ENCODE results near the gene SNX14.
A peak's percentile ranks its signal among the peaks of the same experiment; 100 is the strongest.
"Not testable (repeated sequence)": the region's sequence is repeated elsewhere in the genome, so short reads cannot be mapped to it uniquely, and the experiment has no call there.

The SNX14 gene, protein sequence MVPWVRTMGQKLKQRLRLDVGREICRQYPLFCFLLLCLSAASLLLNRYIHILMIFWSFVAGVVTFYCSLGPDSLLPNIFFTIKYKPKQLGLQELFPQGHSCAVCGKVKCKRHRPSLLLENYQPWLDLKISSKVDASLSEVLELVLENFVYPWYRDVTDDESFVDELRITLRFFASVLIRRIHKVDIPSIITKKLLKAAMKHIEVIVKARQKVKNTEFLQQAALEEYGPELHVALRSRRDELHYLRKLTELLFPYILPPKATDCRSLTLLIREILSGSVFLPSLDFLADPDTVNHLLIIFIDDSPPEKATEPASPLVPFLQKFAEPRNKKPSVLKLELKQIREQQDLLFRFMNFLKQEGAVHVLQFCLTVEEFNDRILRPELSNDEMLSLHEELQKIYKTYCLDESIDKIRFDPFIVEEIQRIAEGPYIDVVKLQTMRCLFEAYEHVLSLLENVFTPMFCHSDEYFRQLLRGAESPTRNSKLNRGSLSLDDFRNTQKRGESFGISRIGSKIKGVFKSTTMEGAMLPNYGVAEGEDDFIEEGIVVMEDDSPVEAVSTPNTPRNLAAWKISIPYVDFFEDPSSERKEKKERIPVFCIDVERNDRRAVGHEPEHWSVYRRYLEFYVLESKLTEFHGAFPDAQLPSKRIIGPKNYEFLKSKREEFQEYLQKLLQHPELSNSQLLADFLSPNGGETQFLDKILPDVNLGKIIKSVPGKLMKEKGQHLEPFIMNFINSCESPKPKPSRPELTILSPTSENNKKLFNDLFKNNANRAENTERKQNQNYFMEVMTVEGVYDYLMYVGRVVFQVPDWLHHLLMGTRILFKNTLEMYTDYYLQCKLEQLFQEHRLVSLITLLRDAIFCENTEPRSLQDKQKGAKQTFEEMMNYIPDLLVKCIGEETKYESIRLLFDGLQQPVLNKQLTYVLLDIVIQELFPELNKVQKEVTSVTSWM

DNA sequence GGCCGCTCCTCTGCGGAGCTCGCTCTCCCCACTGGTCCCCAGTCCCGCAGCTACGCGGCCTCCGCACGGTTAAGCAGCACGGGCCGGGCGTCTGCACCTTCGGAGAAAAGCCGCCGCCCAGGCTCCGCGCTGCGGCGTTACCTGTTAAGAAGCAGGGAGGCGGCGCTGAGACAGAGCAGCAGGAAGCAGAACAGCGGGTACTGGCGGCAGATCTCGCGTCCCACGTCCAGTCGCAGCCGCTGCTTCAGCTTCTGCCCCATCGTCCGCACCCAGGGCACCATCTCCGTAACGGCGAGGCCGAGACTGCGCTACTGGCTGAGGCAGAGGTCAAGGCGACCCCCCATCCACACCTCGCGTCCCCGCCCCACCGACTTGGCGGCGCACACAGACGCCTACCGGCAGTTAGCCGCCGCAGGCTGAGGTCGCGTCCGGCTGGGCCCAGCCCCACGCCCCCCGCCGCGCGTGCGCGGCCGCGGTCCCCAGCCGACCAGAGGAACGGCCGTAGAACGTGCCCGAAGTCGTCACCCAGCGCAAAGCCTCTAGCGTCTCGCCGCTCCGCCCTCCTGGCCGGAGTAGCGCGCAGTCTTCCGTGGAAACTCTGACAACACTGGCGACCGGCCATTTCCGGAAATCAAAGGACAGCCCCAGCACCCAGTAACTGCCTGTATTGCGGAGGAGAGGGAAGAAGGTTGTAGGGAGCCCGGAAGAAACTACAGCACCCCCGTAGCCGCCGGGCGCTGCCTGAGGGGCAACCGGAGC is at the start of gene SNX14:
SNX14 (minus strand) TSS at position 421 of the 759 bp plus-strand sequence; CDS start at position 281, 140 bp downstream.
- no peaks in the 10 kb centered on the region for H3K36me3 ChIP-seq (ENCODE audit: control insufficient read depth, low read depth, low read length)
- H3K27me3 ChIP-seq (ENCODE audit: control insufficient read depth, insufficient read depth, low read length) = peaks cover 22% of the 10 kb centered on the region
- H3K4me1 ChIP-seq (ENCODE audit: control insufficient read depth, low read depth, low read length) = peaks cover 3% of the 10 kb centered on the region
- H3K9me3 ChIP-seq (ENCODE audit: control insufficient read depth, low read depth, low read length) = no peaks in the 10 kb centered on the region
- H3K4me3 ChIP-seq (ENCODE audit: low read length) = peak within 1 kb of the TSS; percentile 92
- H3K9ac ChIP-seq (ENCODE audit: low read length) = peak within 1 kb of the TSS; percentile 63
- H3K27ac ChIP-seq (ENCODE audit: low read length) = no peak within 1 kb of the TSS

DNA sequence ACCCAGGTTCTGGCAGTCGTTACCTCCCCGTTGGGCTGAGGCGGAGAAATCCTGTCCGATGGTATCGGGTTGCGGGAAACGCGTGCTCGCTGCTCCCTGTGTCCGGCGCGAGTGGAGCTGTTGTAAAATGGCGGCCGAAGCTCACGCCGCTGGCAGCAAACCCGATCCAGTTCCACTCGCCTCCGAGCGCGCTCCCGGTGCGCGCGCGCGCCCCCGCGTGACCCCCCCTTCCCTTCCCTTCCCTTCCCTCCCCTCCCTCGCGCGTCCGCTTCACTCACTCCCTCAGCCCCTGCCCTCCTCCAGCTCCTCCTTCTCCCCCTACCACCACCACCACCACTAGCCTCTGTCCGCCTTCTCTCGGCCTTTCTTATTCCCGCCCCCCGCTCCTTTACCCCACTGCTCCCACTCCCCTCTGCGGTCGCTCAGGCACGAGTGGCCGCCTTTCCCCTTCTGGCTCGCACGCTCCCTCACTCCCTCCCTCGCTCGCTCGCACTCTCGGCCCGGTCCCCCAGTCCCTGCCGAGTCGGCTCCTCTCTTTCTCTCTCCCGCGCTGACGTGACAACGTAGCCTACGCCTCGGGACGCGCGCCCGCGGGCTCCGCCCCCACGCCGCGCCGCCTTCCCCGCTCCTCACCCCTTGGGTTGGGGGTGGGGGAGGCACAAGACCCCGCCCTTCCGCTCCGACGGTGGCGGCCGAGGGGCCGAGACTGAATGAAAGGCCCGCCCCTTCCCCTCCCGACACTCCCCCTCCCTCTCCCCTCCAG is 49.3 kb upstream of the SNX14 start, which contains the start of gene SYNCRIP:
SYNCRIP (minus strand) TSS at position 113 of the 763 bp plus-strand sequence. CDS start 1,447 bp downstream, outside the sequence.
- Histone ChIP-seq H3K9ac (ENCODE audit: low read length) (peak within 1 kb of the TSS; percentile 99), H3K4me1 (ENCODE audit: control insufficient read depth, low read depth, low read length) (peaks cover 23% of the 10 kb centered on the region)

DNA sequence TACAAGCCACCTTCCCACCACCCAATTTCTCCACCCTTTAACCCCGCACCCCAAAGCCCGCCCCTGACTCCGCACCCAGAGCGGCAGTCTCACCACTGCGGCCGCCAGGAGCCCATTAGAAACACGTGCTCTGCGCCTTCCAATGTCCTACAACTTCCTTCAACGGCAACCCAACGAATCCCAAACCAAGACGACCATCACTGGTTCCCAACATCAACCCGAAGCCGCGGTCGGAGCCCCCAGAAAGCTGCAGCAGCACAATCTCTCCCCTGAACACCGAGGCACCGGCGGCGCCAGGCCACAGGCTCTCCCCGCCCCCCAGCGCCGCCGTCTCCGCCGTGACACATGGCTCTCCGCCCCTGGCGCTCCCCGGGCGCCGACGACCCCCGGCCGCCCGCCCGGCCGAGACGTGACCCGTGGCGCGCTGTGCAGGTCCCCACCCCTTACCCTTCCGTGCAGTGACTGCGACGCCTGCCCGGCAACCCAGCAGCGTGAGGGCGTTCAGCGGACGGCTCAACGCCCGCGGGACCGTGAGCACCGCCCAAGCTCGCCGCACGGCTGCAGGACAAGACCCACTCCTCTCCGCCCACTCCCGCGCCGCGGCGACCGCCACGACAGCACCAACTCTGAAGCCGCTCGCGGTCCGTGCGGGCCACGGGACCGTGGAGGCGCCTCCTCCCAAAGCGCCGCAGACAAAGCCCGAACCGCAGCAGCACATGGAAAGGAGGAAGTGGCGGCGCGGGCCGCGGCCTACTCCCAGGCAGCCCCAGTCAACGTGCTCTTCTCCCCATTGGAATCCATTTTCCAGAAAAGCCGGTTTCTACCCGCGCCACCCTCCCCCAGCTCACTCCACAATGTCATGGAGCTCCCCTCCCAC is 48.5 kb upstream of the SNX14 start:
- H3K27me3 ChIP-seq (ENCODE audit: control insufficient read depth, insufficient read depth, low read length) = no peaks in the 10 kb centered on the region
- peaks cover 40% of the 10 kb centered on the region for H3K36me3 ChIP-seq (ENCODE audit: control insufficient read depth, low read depth, low read length)
- peak overlapping the region; percentile 82 for H3K4me3 ChIP-seq (ENCODE audit: low read length)

More for the DNA sequence above, 49.3 kb upstream of the SNX14 start, which contains the start of gene SYNCRIP:
- Histone ChIP-seq H3K27ac (ENCODE audit: low read length) (peak within 1 kb of the TSS; percentile 97), H3K4me3 (ENCODE audit: low read length) (peak within 1 kb of the TSS; percentile 82), H3K36me3 (ENCODE audit: control insufficient read depth, low read depth, low read length) (peaks cover 32% of the 10 kb centered on the region), H3K9me3 (ENCODE audit: control insufficient read depth, low read depth, low read length) (no peaks in the 10 kb centered on the region), H3K27me3 (ENCODE audit: control insufficient read depth, insufficient read depth, low read length) (no peaks in the 10 kb centered on the region)

GRCh38 chr6:85641522-85641896 is 47.9 kb upstream of the SNX14 start:
- Histone ChIP-seq H3K4me1 (ENCODE audit: control insufficient read depth, low read depth, low read length) (peaks cover 23% of the 10 kb centered on the region), H3K27me3 (ENCODE audit: control insufficient read depth, insufficient read depth, low read length) (no peaks in the 10 kb centered on the region), H3K4me3 (ENCODE audit: low read length) (peak overlapping the region; percentile 82), H3K9ac (ENCODE audit: low read length) (peak overlapping the region; percentile 99), H3K27ac (ENCODE audit: low read length) (peak overlapping the region; percentile 67), H3K36me3 (ENCODE audit: control insufficient read depth, low read depth, low read length) (peaks cover 46% of the 10 kb centered on the region), H3K9me3 (ENCODE audit: control insufficient read depth, low read depth, low read length) (no peaks in the 10 kb centered on the region)

More for the DNA sequence above, 48.5 kb upstream of the SNX14 start:
- Histone ChIP-seq H3K4me1 (ENCODE audit: control insufficient read depth, low read depth, low read length) (peaks cover 23% of the 10 kb centered on the region), H3K9ac (ENCODE audit: low read length) (peak overlapping the region; percentile 99), H3K9me3 (ENCODE audit: control insufficient read depth, low read depth, low read length) (no peaks in the 10 kb centered on the region), H3K27ac (ENCODE audit: low read length) (peak overlapping the region; percentile 97)

- Histone ChIP-seq H3K36me3 (ENCODE audit: control insufficient read depth, low read depth, low read length) (peaks cover 53% of the 10 kb centered on the region), H3K4me3 (ENCODE audit: low read length) (peak overlapping the region; percentile 82), H3K9me3 (ENCODE audit: control insufficient read depth, low read depth, low read length) (no peaks in the 10 kb centered on the region), H3K27ac (ENCODE audit: low read length) (no peak overlapping the region), H3K4me1 (ENCODE audit: control insufficient read depth, low read depth, low read length) (peaks cover 23% of the 10 kb centered on the region), H3K9ac (ENCODE audit: low read length) (peak overlapping the region; percentile 99), H3K27me3 (ENCODE audit: control insufficient read depth, insufficient read depth, low read length) (no peaks in the 10 kb centered on the region)
Measured at GRCh38 chr6:85640821-85641220, 47.2 kb upstream of the SNX14 start.

DNA sequence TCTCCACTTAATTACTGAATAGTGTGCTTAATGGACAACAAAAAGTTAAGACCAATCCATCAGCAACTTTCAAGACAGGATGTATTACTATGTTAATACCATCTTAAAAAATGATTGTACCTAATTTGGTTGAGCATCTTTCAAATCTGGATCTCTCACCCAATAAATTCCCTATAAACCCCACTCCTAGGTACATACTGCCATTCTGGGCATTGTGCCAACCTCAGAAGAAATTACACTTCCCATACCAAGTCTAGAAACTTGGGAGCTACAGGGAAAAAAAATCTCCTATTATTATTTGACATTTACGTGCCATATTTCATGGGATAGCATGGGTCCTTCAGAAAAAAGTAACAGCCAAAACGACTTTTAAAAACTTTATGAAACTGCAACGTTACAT is 43.9 kb upstream of the SNX14 start:
- H3K4me3 ChIP-seq (ENCODE audit: low read length) = no peak overlapping the region
- no peak overlapping the region for H3K9ac ChIP-seq (ENCODE audit: low read length)
- peaks cover 19% of the 10 kb centered on the region for H3K4me1 ChIP-seq (ENCODE audit: control insufficient read depth, low read depth, low read length)
- H3K27me3 ChIP-seq (ENCODE audit: control insufficient read depth, insufficient read depth, low read length) = no peaks in the 10 kb centered on the region
- H3K27ac ChIP-seq (ENCODE audit: low read length) = no peak overlapping the region
- H3K9me3 ChIP-seq (ENCODE audit: control insufficient read depth, low read depth, low read length) = no peaks in the 10 kb centered on the region
- peaks cover 82% of the 10 kb centered on the region for H3K36me3 ChIP-seq (ENCODE audit: control insufficient read depth, low read depth, low read length)

DNA sequence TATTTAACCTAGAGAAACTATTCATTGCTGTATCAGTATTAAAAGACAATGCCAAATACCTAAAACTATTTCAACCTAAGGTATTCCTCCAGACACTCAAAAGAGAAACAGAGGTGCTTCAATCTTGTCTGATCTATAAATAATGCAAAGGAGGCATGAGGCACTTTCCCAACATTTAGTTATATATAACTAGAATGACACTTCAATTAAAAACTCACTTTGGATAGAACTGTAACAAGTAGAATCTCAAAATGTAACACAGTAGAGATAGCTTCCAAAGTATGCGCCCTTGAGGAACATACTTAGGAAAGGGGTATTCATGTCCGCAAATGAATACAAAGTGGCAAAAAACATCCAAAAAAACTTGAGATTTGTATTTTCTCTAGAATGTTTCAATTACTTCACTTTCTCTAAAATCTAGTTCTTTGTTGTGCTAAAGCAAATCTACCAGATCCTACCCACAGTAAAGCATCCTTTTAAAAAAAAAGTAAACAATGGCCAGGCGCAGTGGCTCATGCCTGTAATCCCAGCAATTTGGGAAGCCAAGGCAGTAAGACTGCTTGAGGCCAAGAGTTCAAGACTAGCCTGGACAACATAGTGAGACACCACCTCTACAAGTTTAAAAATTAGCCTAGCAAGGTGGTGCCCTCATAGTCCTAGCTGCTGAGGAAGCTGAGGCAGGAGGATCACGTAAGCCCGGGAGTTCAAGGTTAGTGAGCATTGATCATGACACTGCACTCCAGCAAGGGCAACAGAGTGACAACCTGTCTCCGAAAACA is 38.7 kb upstream of the SNX14 start:
- Histone ChIP-seq H3K4me1 (ENCODE audit: control insufficient read depth, low read depth, low read length) (no peaks in the 10 kb centered on the region), H3K27me3 (ENCODE audit: control insufficient read depth, insufficient read depth, low read length) (no peaks in the 10 kb centered on the region), H3K36me3 (ENCODE audit: control insufficient read depth, low read depth, low read length) (peaks cover 88% of the 10 kb centered on the region), H3K27ac (ENCODE audit: low read length) (no peak overlapping the region), H3K4me3 (ENCODE audit: low read length) (no peak overlapping the region), H3K9ac (ENCODE audit: low read length) (no peak overlapping the region), H3K9me3 (ENCODE audit: control insufficient read depth, low read depth, low read length) (no peaks in the 10 kb centered on the region)

DNA sequence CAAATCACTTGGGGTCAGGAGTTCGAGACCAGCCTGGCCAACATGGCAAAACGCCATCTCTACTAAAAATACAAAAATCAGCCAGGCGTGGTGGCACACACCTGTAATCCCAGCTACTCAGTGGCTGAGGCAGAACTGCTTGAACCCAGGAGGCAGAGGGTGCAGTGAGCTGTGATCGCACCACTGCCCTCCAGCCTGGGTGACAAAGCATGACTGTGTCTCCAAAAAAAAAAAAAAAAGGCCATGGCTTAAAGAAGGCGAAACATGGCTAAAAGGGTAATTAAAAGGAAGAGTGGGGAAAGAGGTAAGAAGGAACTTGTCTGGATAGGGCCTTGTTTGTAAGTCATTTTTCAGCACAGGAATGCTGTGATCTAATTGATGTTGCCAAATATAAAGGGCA is 37.5 kb upstream of the SNX14 start:
- H3K36me3 ChIP-seq (ENCODE audit: control insufficient read depth, low read depth, low read length) = peaks cover 88% of the 10 kb centered on the region
- not testable (repeated sequence) for H3K27me3 ChIP-seq (ENCODE audit: control insufficient read depth, insufficient read depth, low read length); H3K4me3 ChIP-seq (ENCODE audit: low read length); H3K9me3 ChIP-seq (ENCODE audit: control insufficient read depth, low read depth, low read length); H3K27ac ChIP-seq (ENCODE audit: low read length); H3K4me1 ChIP-seq (ENCODE audit: control insufficient read depth, low read depth, low read length); H3K9ac ChIP-seq (ENCODE audit: low read length)

DNA sequence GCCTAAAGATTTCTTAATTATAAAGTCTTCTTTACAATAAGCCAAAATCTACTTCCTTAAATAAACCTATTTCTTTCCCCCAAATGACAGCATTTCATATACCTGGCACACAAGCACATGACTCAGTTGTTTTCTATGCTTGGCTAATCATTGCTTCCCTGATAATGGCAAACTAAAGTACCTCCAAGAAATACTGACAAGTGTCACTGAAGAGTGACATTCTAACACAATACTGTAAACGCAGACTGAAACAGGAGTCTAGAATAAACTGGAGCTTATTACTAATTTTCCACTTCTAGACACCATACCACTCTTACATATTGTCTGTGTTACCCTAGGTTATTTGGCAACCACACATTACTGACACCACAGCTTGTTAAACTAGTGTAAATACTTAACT is 34.7 kb upstream of the SNX14 start:
- H3K4me1 ChIP-seq (ENCODE audit: control insufficient read depth, low read depth, low read length) = no peaks in the 10 kb centered on the region
- no peaks in the 10 kb centered on the region for H3K9me3 ChIP-seq (ENCODE audit: control insufficient read depth, low read depth, low read length)
- H3K27ac ChIP-seq (ENCODE audit: low read length) = no peak overlapping the region
- no peaks in the 10 kb centered on the region for H3K27me3 ChIP-seq (ENCODE audit: control insufficient read depth, insufficient read depth, low read length)
- peaks cover 87% of the 10 kb centered on the region for H3K36me3 ChIP-seq (ENCODE audit: control insufficient read depth, low read depth, low read length)
- H3K4me3 ChIP-seq (ENCODE audit: low read length) = no peak overlapping the region
- no peak overlapping the region for H3K9ac ChIP-seq (ENCODE audit: low read length)
